ENCODE measurements around the gene GPR18. TPM values are rescaled to one million over a fixed set of nuclear protein-coding genes. Genes with fewer than 3 reads are reported as not detected.

Gene GPR18
- total RNA-seq, 1 experiment from 2014 or later = not detected

GRCh38 chr13:99298056-99298455 is 39.9 kb upstream of the GPR18 start:
- CTCF ChIA-PET = no interaction called here
- Histone ChIP-seq H3K4me3 (ENCODE audit: low read depth, low read length, poor library complexity, severe bottlenecking) (no peak overlapping the region), H3K4me1 (ENCODE audit: insufficient read depth, low read length, poor library complexity, severe bottlenecking) (no peaks in the 10 kb centered on the region), H3K27me3 (replicated peaks; ENCODE audit: insufficient read depth, low read depth, low read length, poor library complexity) (no peaks in the 10 kb centered on the region), H3K27ac (ENCODE audit: low read depth, low read length, poor library complexity, severe bottlenecking) (no peak overlapping the region), H3K9me3 (ENCODE audit: low read depth, low read length, poor library complexity, severe bottlenecking) (no peaks in the 10 kb centered on the region), H3K36me3 (ENCODE audit: insufficient read depth, low read length, poor library complexity, severe bottlenecking) (no peaks in the 10 kb centered on the region)
- intact Hi-C loops (cut with micrococcal nuclease; ENCODE audit: unreplicated experiment) = no loop called here
- TF ChIP-seq EZH2 (IDR thresholded peaks at IDR 0.05; ENCODE audit: borderline replicate concordance, low read depth, low read length, poor library complexity, severe bottlenecking) (no peak), CTCF (conservative IDR thresholded peaks at IDR 0.05; ENCODE audit: low read depth, low read length) (no peak)
- DNase-seq (ENCODE audit: low spot score) = no peak
- POLR2A ChIA-PET (ENCODE audit: low non-redundant PET) = no interaction called here
- no TSS peak for BruUV-seq (replicated peaks)

GRCh38 chr13:99297331-99297730 is 39.2 kb upstream of the GPR18 start:
- ChIA-PET CTCF (no interaction called here), POLR2A (ENCODE audit: low non-redundant PET) (no interaction called here)
- DNase-seq (ENCODE audit: low spot score) = no peak
- H3K4me3 ChIP-seq (ENCODE audit: low read depth, low read length, poor library complexity, severe bottlenecking) = no peak overlapping the region
- intact Hi-C loops (cut with micrococcal nuclease; ENCODE audit: unreplicated experiment) = no loop called here
- no peak overlapping the region for H3K27ac ChIP-seq (ENCODE audit: low read depth, low read length, poor library complexity, severe bottlenecking)
- TF ChIP-seq CTCF (conservative IDR thresholded peaks at IDR 0.05; ENCODE audit: low read depth, low read length) (no peak), EZH2 (IDR thresholded peaks at IDR 0.05; ENCODE audit: borderline replicate concordance, low read depth, low read length, poor library complexity, severe bottlenecking) (no peak)
- BruUV-seq (replicated peaks) = no TSS peak
- H3K9me3 ChIP-seq (ENCODE audit: low read depth, low read length, poor library complexity, severe bottlenecking) = no peaks in the 10 kb centered on the region
- no peaks in the 10 kb centered on the region for H3K4me1 ChIP-seq (ENCODE audit: insufficient read depth, low read length, poor library complexity, severe bottlenecking)
- H3K27me3 ChIP-seq (replicated peaks; ENCODE audit: insufficient read depth, low read depth, low read length, poor library complexity) = no peaks in the 10 kb centered on the region
- H3K36me3 ChIP-seq (ENCODE audit: insufficient read depth, low read length, poor library complexity, severe bottlenecking) = no peaks in the 10 kb centered on the region

GRCh38 chr13:99296398-99296797 is 38.2 kb upstream of the GPR18 start:
- Histone ChIP-seq H3K27me3 (replicated peaks; ENCODE audit: insufficient read depth, low read depth, low read length, poor library complexity) (no peaks in the 10 kb centered on the region), H3K27ac (ENCODE audit: low read depth, low read length, poor library complexity, severe bottlenecking) (no peak overlapping the region), H3K9me3 (ENCODE audit: low read depth, low read length, poor library complexity, severe bottlenecking) (no peaks in the 10 kb centered on the region), H3K4me1 (ENCODE audit: insufficient read depth, low read length, poor library complexity, severe bottlenecking) (no peaks in the 10 kb centered on the region), H3K4me3 (ENCODE audit: low read depth, low read length, poor library complexity, severe bottlenecking) (no peak overlapping the region), H3K36me3 (ENCODE audit: insufficient read depth, low read length, poor library complexity, severe bottlenecking) (no peaks in the 10 kb centered on the region)
- DNase-seq (ENCODE audit: low spot score) = no peak
- BruUV-seq (replicated peaks) = no TSS peak
- CTCF ChIA-PET = no interaction called here
- no peak for TF ChIP-seq CTCF (conservative IDR thresholded peaks at IDR 0.05; ENCODE audit: low read depth, low read length)
- TF ChIP-seq EZH2 (IDR thresholded peaks at IDR 0.05; ENCODE audit: borderline replicate concordance, low read depth, low read length, poor library complexity, severe bottlenecking) = no peak
- intact Hi-C loops (cut with micrococcal nuclease; ENCODE audit: unreplicated experiment) = no loop called here
- POLR2A ChIA-PET (ENCODE audit: low non-redundant PET) = no interaction called here
